ENCODE results near the gene SENP2. TPM values are rescaled to one million over a fixed set of nuclear protein-coding genes. Genes with fewer than 3 reads are reported as not detected.

The SENP2 gene
- polyA plus RNA-seq, 1 donor (not counting 4 experiments of a cell fraction or from before 2014, with no cell fraction given), result 12.6 TPM

DNA sequence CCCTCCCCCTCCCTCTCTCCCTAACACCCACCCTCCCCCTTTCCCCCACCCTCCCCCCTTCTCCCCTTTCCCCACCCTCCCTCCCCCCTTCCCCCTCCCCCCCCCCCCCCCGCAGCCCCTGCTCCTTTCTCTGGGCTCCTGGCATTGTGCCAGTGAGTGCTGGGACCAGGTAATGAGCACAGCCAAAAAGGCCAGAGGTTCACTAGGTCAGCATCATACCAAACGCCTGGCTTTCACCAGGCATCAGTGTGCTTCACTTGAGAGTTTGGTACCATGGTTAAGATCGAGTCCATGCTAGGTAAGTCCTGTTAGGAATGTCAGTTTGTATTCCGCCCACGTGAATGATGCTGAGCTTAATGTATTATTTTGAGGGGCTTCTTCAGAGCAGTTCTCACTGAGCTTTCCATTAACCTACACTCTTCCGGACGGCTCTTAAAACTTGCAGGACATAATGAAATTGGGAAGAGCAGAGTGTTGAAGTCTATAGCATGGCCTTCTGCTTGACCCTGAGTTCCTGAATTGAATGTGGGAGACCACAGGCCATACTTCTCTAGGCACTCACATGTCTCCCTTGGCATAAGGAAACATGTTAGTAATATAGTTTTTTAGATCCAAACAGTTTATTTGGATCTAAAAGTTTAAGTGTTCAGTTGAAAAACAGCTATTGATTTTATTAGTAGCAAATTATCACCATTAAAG is 45.6 kb downstream of the SENP2 start:
- H3K9me1 ChIP-seq (ENCODE audit: control insufficient read depth, extremely low read depth, insufficient read depth, low read length), result no peaks in the 10 kb centered on the region
- peaks cover 0 to 5% of the 10 kb centered on the region in 2 experiments for H3K36me3 ChIP-seq (ENCODE audit: control insufficient read depth in 2 of 2, extremely low read depth in 1 of 2, insufficient read depth in 2 of 2, low read length in 2 of 2)
- TF ChIP-seq EZH2 (IDR thresholded peaks at IDR 0.05; ENCODE audit: low read length), result no peak
- TF ChIP-seq, protein P1, sequence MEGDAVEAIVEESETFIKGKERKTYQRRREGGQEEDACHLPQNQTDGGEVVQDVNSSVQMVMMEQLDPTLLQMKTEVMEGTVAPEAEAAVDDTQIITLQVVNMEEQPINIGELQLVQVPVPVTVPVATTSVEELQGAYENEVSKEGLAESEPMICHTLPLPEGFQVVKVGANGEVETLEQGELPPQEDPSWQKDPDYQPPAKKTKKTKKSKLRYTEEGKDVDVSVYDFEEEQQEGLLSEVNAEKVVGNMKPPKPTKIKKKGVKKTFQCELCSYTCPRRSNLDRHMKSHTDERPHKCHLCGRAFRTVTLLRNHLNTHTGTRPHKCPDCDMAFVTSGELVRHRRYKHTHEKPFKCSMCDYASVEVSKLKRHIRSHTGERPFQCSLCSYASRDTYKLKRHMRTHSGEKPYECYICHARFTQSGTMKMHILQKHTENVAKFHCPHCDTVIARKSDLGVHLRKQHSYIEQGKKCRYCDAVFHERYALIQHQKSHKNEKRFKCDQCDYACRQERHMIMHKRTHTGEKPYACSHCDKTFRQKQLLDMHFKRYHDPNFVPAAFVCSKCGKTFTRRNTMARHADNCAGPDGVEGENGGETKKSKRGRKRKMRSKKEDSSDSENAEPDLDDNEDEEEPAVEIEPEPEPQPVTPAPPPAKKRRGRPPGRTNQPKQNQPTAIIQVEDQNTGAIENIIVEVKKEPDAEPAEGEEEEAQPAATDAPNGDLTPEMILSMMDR (optimal IDR thresholded peaks at IDR 0.05 in 1 of 3, IDR thresholded peaks at IDR 0.05 in 1 of 3, conservative IDR thresholded peaks at IDR 0.05 in 1 of 3; ENCODE audit: extremely low read depth in 1 of 3, insufficient read depth in 2 of 3, low read length in 3 of 3), result no peak
- no peak overlapping the region for H2AFZ ChIP-seq (ENCODE audit: control insufficient read depth, low read length)
- DNase-seq (ENCODE audit: low read depth, low spot score), result no peak
- H3K27me3 ChIP-seq (ENCODE audit: control insufficient read depth, extremely low read depth, insufficient read depth, low read length), result no peaks in the 10 kb centered on the region
- no peak overlapping the region for H3K4me2 ChIP-seq (ENCODE audit: control insufficient read depth, extremely low read depth, insufficient read depth, low read depth, low read length)
- dilution Hi-C loops (cut with MboI; ENCODE audit: extremely low pct_ligation_motif_present, low sequenced_read_pairs), result no loop called here
- no peaks in the 10 kb centered on the region for H3K9me3 ChIP-seq (ENCODE audit: control insufficient read depth, low read depth, low read length)
- no peak overlapping the region for H3K4me3 ChIP-seq (ENCODE audit: control insufficient read depth in 2 of 3, extremely low read depth in 1 of 3, insufficient read depth in 2 of 3, low read depth in 1 of 3, low read length in 3 of 3)
- H3K4me1 ChIP-seq (ENCODE audit: control insufficient read depth, extremely low read depth, insufficient read depth, low read length), result peaks cover 17% of the 10 kb centered on the region
- no peak overlapping the region for H3K27ac ChIP-seq (ENCODE audit: control insufficient read depth, insufficient read depth, low read length)
- FAIRE-seq, result no peak
- H4K20me1 ChIP-seq (ENCODE audit: control insufficient read depth, extremely low read depth, insufficient read depth, low read length), result no peaks in the 10 kb centered on the region
- no peaks in the 10 kb centered on the region for H3K79me2 ChIP-seq (ENCODE audit: control insufficient read depth, insufficient read depth, low read length)
- H3K9ac ChIP-seq (ENCODE audit: control insufficient read depth, extremely low read depth, insufficient read depth, low read length), result no peak overlapping the region

DNA sequence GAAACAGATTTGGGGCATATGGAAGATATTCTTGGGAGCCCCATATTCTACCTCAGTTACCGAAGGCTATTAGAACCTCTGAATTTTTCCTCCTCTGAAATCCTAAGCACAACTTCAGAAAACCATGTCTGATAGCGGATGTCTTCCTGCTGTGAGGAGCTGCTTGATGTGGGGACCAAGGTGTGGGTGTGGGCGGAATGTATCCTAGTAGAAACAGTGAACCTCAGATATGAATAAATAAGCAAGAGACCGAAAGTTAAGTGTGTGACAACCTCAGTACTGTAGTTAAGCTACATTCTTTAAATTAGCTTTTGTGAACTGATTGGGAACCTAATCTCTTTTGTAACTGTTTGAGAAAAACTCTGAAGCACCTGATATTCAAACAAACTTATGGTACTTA is 46.9 kb downstream of the SENP2 start:
- Histone ChIP-seq H3K27ac (ENCODE audit: control insufficient read depth, insufficient read depth, low read length) (no peak overlapping the region), H3K4me3 (ENCODE audit: control insufficient read depth in 2 of 3, extremely low read depth in 1 of 3, insufficient read depth in 2 of 3, low read depth in 1 of 3, low read length in 3 of 3) (no peak overlapping the region), H2AFZ (ENCODE audit: control insufficient read depth, low read length) (no peak overlapping the region), H3K36me3 (ENCODE audit: control insufficient read depth in 2 of 2, extremely low read depth in 1 of 2, insufficient read depth in 2 of 2, low read length in 2 of 2) (peaks cover 0 to 5% of the 10 kb centered on the region in 2 experiments), H3K79me2 (ENCODE audit: control insufficient read depth, insufficient read depth, low read length) (no peaks in the 10 kb centered on the region), H3K4me2 (ENCODE audit: control insufficient read depth, extremely low read depth, insufficient read depth, low read depth, low read length) (no peak overlapping the region), H3K9me1 (ENCODE audit: control insufficient read depth, extremely low read depth, insufficient read depth, low read length) (no peaks in the 10 kb centered on the region), H3K4me1 (ENCODE audit: control insufficient read depth, extremely low read depth, insufficient read depth, low read length) (peaks cover 17% of the 10 kb centered on the region), H3K27me3 (ENCODE audit: control insufficient read depth, extremely low read depth, insufficient read depth, low read length) (no peaks in the 10 kb centered on the region), H4K20me1 (ENCODE audit: control insufficient read depth, extremely low read depth, insufficient read depth, low read length) (no peaks in the 10 kb centered on the region), H3K9me3 (ENCODE audit: control insufficient read depth, low read depth, low read length) (no peaks in the 10 kb centered on the region), H3K9ac (ENCODE audit: control insufficient read depth, extremely low read depth, insufficient read depth, low read length) (no peak overlapping the region)
- TF ChIP-seq, protein P1 (optimal IDR thresholded peaks at IDR 0.05 in 1 of 3, IDR thresholded peaks at IDR 0.05 in 1 of 3, conservative IDR thresholded peaks at IDR 0.05 in 1 of 3; ENCODE audit: extremely low read depth in 1 of 3, insufficient read depth in 2 of 3, low read length in 3 of 3), result no peak
- no peak for TF ChIP-seq EZH2 (IDR thresholded peaks at IDR 0.05; ENCODE audit: low read length)
- dilution Hi-C loops (cut with MboI; ENCODE audit: extremely low pct_ligation_motif_present, low sequenced_read_pairs), result no loop called here
- FAIRE-seq (no peak), DNase-seq (ENCODE audit: low read depth, low spot score) (no peak)
